GM21737 (cell line): Measurements from ENCODE around the gene WNK1.

Source experiments
- ATAC-seq: cut with Tn5 transposase; IDR thresholded peaks from one replicate; pipeline ENCODE4 v1.9.1; 2021; ENCODE audit warnings: mild to moderate bottlenecking, moderate library complexity; ENCODE audit not compliant: unreplicated experiment

WNK1 gene

DNA sequence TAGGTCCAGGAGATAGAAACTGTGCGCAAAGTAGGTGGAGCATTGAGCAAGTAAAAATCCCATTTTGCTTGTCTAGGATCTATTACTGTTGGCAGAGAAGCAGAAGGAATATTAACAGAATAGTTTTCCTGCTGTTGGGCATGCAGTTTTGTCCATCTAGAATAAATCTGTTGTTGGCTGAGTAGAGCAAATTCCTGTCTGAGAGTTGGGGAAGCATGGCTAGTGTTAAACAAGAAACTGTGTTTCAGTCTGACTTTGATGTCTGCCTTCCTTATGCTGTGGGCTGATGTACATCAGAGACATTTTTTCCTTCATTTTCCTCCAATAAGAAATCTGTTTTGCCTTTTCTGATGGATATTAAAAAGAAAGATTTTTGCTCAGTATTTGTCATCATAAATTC is 99.0 kb downstream of the WNK1 start:
- ATAC-seq, result no peak

DNA sequence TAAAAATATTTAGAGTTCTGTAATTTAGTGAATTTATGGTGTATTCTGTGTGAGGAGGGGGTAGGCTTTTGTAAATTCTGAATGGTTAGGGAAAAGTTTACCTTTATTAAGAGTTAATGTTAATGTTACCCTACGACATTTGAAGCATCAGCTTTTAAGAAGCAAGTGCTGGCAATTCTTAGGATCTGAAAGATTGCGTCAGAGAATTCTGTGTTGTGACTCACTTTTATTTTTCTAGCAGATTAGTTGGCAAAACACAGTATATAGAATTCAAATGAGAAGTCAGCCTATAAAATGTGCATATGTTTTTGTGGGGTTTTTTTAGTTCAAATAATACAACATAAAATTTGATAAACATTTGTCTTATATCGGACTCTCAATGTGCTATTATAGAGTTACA is 99.5 kb downstream of the WNK1 start:
- no peak for ATAC-seq

DNA sequence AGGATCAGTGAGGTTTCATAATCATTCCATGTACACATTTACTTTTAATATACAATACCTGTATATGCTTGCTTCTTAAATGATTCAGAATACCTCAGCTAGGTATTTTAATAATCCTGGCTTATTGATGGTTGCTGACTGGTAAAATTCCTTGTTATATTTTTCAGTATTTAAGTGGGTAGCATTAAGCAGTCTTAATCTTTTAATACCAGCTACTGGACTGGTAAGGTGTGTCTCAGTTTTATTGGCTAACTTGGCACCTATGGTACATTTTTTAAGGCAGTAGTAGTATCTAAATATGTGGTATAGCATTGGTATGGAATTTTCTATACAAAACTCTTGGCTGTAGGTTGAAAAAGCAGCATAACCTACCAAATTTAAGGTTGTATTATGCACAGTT is 100.5 kb downstream of the WNK1 start:
- no peak for ATAC-seq

DNA sequence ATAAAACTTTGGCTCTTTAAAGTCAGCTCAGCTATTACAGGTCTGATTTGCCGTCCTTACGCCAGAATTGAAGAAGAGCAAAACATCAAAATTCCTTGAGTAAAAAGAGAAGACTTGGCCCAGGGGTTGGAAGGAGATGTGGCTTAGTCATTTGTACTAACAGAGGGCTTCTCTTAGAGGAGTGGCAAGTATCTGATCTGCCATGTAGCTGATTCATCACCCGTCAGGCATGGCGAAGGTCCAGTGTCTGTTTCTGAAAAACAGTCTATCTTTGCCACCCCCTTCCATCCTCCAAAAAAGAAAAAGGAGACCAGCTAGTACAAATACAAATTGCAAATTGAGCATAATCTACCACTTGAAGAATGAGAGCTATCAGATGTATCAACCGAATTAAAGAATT is 105.2 kb downstream of the WNK1 start:
- ATAC-seq, result no peak

DNA sequence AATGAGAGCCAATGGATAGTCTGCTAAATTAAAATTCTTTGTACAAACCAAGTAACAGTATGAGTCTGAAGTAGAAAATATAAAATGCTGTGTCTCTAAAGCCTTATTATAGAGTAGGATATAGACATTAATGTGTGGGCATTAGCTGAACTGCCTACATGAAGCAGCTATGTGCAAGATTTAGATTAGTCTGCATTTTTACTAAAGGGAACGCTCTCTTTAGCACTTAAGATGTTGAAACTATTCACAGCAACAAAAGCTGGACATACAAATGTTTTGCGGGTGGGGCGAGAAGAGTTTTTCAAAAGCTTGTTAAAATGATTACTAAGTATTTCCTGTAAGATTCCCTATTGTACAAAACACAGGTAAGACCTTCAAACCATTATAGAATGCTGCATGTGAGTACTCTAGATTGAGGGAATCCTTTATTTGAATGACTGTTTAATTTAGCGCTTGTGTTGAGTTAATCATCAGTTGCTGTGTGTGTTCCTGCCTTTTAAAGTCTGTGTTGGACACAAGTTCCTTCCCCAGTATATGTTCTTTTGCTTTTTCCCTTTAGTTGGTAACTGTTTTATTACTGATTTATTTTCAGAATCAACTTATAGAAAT is 110.0 kb downstream of the WNK1 start:
- no peak for ATAC-seq

DNA sequence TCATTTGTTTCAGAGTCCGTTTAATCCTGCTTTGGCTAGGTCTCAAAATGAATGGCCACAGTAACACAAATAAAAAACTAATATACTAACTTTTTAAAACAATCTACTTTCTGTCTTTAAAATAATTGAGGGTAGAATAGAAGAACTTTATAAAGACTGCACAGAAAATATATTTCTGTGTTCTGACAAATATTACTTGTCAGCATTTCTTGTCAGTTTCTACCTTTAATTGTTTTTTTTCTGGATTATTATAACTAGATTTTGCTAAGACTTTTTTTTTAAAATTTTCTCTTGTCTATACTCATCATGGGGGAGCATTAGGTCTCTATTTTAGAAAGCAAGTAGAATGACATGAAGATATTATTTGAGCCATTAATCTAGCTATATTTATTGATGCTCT is 110.9 kb downstream of the WNK1 start:
- ATAC-seq, result no peak

DNA sequence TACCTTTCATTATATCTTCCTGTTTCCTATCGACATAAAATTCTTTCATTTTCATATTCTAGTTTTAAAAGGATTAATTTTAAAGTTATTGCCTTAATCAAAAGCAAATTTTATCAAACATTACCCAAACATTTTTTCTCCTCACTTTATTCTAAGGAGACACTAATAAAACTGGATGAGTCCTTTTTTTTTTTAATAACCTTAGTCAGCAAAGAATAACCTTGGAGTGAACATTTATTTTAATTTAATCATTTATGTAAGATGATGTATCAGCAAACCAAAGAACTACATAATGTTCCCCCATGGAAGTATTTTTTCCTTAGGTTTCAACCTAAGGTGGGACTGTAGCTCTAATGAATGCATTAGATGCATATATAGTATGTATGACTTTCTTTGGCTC is 113.2 kb downstream of the WNK1 start:
- ATAC-seq, result no peak

DNA sequence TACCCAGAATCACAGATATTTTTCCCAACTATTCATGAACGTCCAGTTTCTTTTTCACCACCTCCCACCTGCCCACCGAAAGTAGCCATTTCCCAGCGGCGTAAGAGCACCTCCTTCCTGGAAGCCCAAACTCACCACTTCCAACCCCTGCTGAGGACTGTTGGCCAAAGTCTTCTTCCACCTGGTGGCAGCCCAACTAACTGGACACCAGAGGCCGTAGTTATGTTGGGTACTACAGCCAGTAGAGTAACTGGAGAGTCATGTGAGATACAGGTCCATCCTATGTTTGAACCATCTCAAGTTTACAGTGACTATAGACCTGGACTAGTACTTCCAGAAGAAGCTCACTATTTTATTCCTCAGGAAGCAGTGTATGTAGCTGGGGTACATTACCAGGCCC is 115.5 kb downstream of the WNK1 start:
- ATAC-seq, result no peak

DNA sequence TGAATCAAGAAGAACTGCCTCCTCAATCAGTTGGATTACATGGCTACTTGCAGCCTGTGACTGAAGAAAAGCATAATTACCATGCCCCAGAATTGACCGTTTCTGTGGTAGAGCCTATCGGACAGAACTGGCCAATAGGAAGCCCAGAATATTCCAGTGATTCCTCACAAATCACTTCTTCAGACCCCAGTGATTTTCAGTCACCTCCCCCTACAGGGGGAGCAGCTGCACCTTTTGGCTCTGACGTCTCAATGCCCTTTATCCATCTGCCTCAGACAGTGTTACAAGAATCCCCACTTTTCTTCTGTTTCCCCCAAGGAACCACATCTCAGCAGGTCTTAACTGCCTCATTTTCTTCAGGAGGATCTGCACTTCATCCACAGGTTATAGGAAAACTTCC is 116.3 kb downstream of the WNK1 start:
- ATAC-seq, result no peak

DNA sequence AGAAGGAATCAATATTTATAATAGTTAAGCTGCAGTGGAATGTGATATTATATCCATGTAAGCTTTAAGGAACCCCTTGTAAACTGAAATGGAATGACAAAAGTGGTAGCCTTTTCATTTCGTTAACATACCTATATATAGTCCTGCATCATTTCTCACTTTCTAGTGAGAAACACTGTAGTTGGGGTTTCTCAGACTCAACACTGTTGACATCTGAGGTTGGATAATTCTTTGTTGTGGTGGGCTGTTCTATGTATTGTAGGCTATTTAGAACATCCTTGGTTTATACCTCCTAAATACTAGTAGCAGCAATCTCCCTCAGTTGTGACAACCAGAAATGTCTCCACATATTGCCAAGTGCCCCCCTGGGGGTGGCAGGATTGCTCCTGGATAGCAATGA is 118.0 kb downstream of the WNK1 start:
- no peak for ATAC-seq

DNA sequence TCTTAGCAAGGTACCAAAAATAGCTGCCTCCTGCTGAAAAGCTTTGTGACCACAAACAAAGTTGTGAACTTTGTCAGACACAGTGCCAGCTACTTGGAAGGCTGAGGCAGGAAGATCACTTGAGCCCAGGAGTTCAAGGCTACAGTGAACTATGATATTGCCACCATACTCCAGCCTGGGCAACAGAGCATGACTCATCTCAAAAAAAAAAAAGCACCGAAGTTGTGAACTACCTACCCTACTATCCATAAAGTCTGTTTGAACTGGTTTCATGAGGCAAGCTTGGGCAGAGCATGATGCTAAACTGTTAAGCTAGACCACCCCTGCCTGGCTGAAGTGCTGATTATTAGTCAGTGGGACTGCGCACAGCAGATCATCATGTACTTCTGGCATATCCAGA is 121.6 kb downstream of the WNK1 start:
- no peak for ATAC-seq

DNA sequence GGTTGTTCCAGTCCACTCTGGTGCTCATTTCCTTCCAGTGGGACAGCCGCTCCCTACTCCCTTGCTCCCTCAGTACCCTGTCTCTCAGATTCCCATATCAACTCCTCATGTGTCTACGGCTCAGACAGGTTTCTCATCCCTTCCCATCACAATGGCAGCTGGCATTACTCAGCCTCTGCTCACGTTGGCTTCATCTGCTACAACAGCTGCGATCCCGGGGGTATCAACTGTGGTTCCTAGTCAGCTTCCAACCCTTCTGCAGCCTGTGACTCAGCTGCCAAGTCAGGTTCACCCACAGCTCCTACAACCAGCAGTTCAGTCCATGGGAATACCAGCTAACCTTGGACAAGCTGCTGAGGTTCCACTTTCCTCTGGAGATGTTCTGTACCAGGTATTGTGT is 127.3 kb downstream of the WNK1 start:
- no peak for ATAC-seq

DNA sequence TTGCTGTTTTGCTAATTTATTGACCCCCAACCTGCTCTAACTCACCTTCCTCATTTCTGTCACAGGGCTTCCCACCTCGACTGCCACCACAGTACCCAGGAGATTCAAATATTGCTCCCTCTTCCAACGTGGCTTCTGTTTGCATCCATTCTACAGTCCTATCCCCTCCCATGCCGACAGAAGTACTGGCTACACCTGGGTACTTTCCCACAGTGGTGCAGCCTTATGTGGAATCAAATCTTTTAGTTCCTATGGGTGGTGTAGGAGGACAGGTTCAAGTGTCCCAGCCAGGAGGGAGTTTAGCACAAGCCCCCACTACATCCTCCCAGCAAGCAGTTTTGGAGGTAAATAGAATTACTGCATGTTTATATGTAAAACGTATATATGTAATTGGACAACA is 128.3 kb downstream of the WNK1 start:
- no peak for ATAC-seq

DNA sequence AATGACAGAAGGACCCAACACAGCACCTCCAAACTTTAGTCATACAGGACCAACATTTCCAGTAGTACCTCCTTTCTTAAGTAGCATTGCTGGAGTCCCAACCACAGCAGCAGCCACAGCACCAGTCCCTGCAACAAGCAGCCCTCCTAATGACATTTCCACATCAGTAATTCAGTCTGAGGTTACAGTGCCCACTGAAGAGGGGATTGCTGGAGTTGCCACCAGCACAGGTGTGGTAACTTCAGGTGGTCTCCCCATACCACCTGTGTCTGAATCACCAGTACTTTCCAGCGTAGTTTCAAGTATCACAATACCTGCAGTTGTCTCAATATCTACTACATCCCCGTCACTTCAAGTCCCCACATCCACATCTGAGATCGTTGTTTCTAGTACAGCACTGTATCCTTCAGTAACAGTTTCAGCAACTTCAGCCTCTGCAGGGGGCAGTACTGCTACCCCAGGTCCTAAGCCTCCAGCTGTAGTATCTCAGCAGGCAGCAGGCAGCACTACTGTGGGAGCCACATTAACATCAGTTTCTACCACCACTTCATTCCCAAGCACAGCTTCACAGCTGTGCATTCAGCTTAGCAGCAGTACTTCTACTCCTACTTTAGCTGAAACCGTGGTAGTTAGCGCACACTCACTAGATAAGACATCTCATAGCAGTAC is 132.5 kb downstream of the WNK1 start:
- ATAC-seq, result no peak

DNA sequence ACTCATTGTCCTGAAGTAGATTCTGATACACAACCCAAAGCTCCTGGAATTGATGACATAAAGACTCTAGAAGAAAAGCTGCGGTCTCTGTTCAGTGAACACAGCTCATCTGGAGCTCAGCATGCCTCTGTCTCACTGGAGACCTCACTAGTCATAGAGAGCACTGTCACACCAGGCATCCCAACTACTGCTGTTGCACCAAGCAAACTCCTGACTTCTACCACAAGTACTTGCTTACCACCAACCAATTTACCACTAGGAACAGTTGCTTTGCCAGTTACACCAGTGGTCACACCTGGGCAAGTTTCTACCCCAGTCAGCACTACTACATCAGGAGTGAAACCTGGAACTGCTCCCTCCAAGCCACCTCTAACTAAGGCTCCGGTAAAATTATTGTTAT is 133.3 kb downstream of the WNK1 start:
- ATAC-seq, result no peak

DNA sequence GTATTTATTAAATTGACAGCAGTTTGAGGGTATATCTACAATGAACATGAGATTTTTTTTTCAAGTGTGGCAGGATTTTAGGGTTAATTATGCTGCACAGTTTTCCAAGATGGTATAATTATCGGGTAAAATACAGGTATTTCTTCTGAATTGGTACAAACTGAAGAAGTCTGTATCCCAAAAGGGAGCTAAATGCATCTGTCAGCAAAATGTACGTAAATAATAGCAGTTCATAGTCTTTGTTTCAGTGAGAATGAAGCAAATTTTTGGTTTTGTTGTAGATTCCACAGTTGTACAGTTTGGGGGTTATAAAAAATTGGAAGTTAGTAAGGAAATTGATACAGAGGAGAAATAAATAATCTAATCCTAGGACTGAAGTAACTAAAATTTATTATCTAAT is 133.8 kb downstream of the WNK1 start:
- no peak for ATAC-seq

DNA sequence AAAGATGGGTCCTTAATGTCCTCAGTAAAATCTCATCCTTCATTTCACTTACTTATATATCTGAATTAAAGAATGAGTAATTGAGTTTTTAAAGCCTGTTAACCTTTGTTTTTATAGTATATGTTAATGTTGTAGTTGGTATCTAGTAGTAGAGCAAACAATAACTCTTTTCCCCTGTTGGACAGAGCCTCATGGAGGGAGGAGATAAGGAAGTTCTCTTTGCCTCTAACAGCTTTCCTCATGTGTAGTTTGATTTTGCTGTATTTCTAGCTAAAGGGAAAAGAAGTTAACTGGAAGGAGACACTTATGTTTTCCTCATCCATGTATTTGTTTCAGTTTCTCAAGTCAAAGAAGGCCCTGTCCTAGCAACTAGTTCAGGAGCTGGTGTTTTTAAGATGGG is 141.8 kb downstream of the WNK1 start:
- ATAC-seq, result no peak

DNA sequence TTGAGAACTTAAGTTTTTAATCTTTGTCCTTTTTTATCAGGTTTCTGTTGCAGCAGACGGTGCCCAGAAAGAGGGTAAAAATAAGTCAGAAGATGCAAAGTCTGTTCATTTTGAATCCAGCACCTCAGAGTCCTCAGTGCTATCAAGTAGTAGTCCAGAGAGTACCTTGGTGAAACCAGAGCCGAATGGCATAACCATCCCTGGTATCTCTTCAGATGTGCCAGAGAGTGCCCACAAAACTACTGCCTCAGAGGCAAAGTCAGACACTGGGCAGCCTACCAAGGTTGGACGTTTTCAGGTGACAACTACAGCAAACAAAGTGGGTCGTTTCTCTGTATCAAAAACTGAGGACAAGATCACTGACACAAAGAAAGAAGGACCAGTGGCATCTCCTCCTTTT is 143.7 kb downstream of the WNK1 start:
- no peak for ATAC-seq

DNA sequence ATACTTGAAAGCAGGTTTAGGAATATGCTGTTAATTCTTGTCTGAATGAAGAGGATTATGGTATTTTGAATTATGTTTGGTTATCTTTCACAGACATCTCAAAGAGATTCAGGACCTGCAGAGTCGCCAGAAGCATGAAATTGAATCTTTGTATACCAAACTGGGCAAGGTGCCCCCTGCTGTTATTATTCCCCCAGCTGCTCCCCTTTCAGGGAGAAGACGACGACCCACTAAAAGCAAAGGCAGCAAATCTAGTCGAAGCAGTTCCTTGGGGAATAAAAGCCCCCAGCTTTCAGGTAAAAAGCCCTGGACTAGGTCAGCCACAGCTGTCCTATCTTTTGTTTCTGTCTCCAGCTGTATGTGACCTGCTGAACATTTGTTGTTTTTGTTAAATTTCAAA is 145.0 kb downstream of the WNK1 start:
- ATAC-seq, result no peak

DNA sequence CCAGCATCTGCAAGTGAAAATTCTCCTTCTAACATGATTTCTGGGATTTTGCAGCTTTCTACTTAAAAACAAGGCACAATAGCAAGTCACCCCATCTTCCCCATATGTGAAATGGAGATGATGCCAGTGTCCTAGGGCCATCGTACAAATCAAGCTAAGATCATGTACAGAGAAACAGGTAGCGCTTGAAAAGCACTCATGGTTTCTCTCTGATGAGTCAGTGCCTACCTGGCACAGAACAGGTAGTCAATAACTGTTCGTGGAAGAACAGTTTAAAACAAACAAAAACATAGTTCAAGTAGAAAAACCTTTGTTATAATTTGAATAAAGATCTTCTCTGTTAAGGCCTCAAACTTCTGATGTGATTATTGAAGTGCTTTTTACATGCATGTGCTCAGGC is 150.2 kb downstream of the WNK1 start:
- no peak for ATAC-seq

DNA sequence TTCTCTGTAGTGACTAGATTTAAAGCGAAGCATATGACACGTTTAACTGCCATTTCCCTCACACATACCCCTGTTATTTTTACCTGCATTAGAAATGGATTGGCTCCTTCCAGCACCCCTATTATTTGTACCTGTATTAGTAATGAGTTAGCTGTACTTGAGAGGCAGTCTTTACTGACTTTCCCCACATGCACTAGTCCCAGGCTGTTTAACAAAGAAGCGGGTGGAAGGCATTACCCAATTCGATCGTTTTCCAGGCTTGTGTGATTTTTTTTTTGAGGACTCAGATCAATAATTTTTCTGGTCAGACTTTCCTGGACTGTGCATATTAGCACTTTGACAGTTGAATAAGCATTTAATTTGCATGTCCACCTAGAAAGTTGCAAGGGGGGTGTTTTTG is 150.7 kb downstream of the WNK1 start:
- ATAC-seq, result no peak

DNA sequence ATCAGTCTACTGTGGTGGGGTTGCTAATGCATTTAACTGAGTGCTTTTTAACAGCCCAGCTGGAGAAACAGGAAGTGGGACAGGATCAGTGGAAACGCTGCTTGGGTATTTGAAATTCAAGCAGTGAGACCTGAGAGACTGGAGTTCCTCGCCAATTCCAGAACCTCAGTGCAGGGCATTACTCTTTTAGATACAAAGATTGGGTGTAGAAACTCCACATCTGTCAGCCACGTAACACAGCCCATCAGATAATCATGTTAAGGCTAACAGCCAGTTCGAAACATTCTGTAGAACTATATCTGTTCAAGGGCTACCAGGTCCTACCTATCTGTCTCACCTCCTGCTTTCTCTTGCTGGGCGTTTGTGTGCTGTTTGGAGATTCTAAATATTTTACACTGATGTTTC is 151.6 kb downstream of the WNK1 start:
- ATAC-seq, result no peak
